ENCODE measurements around the gene DCUN1D5. TPM values are rescaled to one million over a fixed set of nuclear protein-coding genes. Genes with fewer than 3 reads are reported as not detected.

The DCUN1D5 gene
- total RNA-seq, 1 experiment from 2014 or later = 87.4 TPM

DNA sequence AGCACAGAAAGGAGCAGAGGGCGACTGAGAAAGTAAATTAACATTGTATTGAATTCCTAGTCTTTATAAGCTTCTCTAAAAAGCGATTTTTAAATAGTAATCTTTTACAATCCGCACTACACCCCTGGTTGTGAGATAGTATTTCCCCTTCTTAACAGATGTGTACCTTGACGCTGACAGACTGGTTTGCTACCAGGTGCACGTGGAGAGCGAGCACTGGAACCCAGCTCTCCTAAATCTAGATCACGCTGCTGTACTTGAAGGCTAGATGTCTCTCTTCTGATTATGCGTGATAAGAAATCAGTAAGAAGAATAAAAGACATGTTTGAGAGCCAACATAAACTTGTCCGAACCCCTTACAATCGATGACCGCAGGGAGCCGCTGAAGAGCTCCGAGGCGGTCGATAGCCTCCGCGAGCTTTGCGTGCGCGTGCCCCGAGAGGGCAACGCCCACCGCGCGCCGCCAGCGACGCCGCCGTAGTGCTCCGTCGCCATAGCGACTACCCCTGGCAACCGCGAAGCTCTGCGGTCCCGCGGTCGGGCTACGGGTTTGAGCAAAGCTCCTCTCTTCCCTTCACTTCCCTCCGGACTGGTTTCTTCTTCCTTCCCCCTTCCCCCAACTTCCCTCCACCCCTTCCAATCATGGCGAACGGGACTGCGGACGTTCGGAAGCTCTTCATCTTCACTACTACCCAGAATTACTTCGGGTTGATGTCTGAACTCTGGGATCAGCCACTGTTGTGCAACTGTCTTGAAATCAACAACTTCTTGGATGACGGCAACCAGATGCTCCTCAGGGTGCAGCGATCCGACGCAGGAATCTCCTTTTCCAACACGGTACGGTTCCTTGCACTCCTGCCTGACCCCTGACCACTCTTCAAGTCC, 17.2 kb upstream of the DCUN1D5 start, which contains the start of gene DYNC2H1:
TSS of gene DYNC2H1 (plus strand) at position 494 of the 885 bp plus-strand sequence. CDS start at position 643, 149 bp downstream.
- peak within 1 kb of the TSS; percentile 82 for H3K4me3 Mint-ChIP-seq (ENCODE audit: unreplicated experiment)
- CTCF ChIA-PET = interaction anchor here (0.6 to 2.5 kb wide), 12 partner anchors 10 to 492 kb away, joined by 3 to 44 read pairs (median 4); partner anchors contain the start of gene DCUN1D5
- H3K27me3 Mint-ChIP-seq (ENCODE audit: insufficient read depth, unreplicated experiment) = no peaks in the 10 kb centered on the region
- H3K27ac Mint-ChIP-seq (ENCODE audit: low read depth, unreplicated experiment) = peak within 1 kb of the TSS; percentile 95
- H3K4me1 Mint-ChIP-seq (ENCODE audit: insufficient read depth, unreplicated experiment) = peaks cover 13% of the 10 kb centered on the region
- intact Hi-C loops (cut with micrococcal nuclease) = loop anchor here (1.0 to 5.0 kb wide), 2 partner anchors 17 to 493 kb away; partner anchors contain the start of gene DCUN1D5
- H3K9me3 Mint-ChIP-seq (ENCODE audit: unreplicated experiment) = no peaks in the 10 kb centered on the region
- peak; percentile 87 for DNase-seq (ENCODE audit: unreplicated experiment)
- POLR2A ChIA-PET = interaction anchor here (0.6 to 15.9 kb wide), 18 partner anchors 10 to 260 kb away, joined by 3 to 300 read pairs (median 3); partner anchors contain the start of gene DCUN1D5
- peaks cover 5% of the 10 kb centered on the region for H3K36me3 Mint-ChIP-seq (ENCODE audit: insufficient read depth, unreplicated experiment)
- TF ChIP-seq, protein P1, sequence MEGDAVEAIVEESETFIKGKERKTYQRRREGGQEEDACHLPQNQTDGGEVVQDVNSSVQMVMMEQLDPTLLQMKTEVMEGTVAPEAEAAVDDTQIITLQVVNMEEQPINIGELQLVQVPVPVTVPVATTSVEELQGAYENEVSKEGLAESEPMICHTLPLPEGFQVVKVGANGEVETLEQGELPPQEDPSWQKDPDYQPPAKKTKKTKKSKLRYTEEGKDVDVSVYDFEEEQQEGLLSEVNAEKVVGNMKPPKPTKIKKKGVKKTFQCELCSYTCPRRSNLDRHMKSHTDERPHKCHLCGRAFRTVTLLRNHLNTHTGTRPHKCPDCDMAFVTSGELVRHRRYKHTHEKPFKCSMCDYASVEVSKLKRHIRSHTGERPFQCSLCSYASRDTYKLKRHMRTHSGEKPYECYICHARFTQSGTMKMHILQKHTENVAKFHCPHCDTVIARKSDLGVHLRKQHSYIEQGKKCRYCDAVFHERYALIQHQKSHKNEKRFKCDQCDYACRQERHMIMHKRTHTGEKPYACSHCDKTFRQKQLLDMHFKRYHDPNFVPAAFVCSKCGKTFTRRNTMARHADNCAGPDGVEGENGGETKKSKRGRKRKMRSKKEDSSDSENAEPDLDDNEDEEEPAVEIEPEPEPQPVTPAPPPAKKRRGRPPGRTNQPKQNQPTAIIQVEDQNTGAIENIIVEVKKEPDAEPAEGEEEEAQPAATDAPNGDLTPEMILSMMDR (IDR thresholded peaks at IDR 0.05; ENCODE audit: unreplicated experiment) = peak; percentile 29
- BruUV-seq (replicated peaks) = TSS peak; percentile 53

DNA sequence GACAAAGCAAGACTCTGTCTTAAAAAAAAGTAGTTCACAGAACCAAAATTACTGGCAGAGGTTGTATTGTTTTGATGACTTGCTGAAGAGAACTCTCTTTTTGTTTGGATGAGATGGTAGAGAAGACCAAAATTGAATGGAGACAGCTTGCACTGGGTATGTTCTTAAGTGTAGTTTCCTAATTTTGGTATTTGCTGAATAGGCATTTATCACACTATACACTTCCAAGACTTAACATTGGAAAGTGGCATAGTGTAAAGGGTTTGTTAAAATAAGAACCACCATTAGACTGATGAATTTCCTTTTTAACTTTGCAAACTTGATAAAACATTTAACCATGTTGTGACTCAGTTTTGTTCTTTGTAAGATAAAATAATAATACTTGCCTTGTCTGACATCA, 5.3 kb upstream of the DCUN1D5 start:
- Mint-ChIP-seq H3K4me1 (ENCODE audit: insufficient read depth, unreplicated experiment) (no peaks in the 10 kb centered on the region), H3K4me3 (ENCODE audit: unreplicated experiment) (no peak overlapping the region), H3K36me3 (ENCODE audit: insufficient read depth, unreplicated experiment) (no peaks in the 10 kb centered on the region), H3K27ac (ENCODE audit: low read depth, unreplicated experiment) (no peak overlapping the region), H3K27me3 (ENCODE audit: insufficient read depth, unreplicated experiment) (no peaks in the 10 kb centered on the region), H3K9me3 (ENCODE audit: unreplicated experiment) (no peaks in the 10 kb centered on the region)
- POLR2A ChIA-PET = interaction anchor here (4.2 kb wide), 1 partner anchor 11 kb away, joined by 26 read pairs; the partner anchor contains the start of gene DYNC2H1
- DNase-seq (ENCODE audit: unreplicated experiment) = no peak
- intact Hi-C loops (cut with micrococcal nuclease) = no loop called here
- no TSS peak for BruUV-seq (replicated peaks)
- CTCF ChIA-PET = interaction anchor here (3.2 kb wide), 1 partner anchor 11 kb away, joined by 14 read pairs; the partner anchor contains the start of gene DYNC2H1
- TF ChIP-seq, protein P1 (IDR thresholded peaks at IDR 0.05; ENCODE audit: unreplicated experiment) = no peak

DNA sequence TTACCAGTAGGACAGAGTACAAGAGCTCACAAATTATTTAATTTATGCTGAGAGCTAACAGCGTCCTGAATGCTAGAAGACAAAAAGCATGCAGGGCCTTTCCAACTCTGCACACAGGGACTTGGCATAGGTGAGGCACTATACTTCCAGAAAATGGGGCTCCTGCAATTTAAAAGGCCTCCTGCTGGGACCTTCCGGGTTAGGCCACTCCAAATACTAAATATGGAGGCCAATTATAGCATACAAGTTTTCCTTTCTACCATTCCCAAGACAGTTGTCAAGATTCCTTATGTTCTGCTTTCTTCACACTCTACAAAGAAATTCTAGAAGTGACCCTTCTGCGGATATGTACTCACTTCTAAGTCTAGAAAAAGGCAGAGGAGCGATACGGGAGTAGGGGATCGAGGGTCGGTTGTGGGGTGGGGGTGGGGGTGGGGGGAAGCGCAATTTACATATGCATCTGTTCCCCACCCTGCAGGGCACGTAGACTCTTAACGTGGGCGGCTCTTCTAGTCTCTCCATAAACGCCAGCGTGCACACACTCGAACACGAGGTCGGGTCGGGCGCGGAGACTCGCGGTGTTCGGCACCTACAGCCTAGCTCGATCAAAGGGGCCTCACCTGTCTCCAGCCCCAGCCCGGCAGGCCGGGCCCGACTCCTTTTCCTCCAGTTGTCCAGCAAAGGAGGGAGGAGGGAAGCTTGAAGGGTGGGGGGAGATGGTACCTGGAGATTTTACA, 728 bp downstream of the DCUN1D5 start:
- peaks cover 21% of the 10 kb centered on the region for H3K36me3 Mint-ChIP-seq (ENCODE audit: insufficient read depth, unreplicated experiment)
- H3K4me3 Mint-ChIP-seq (ENCODE audit: unreplicated experiment) = peak overlapping the region; percentile 79
- H3K27me3 Mint-ChIP-seq (ENCODE audit: insufficient read depth, unreplicated experiment) = no peaks in the 10 kb centered on the region
- no peaks in the 10 kb centered on the region for H3K9me3 Mint-ChIP-seq (ENCODE audit: unreplicated experiment)
- TF ChIP-seq, protein P1 (IDR thresholded peaks at IDR 0.05; ENCODE audit: unreplicated experiment) = no peak
- peaks cover 19% of the 10 kb centered on the region for H3K4me1 Mint-ChIP-seq (ENCODE audit: insufficient read depth, unreplicated experiment)
- no TSS peak for BruUV-seq (replicated peaks)
- peak overlapping the region; percentile 92 for H3K27ac Mint-ChIP-seq (ENCODE audit: low read depth, unreplicated experiment)
- intact Hi-C loops (cut with micrococcal nuclease) = no loop called here
- ChIA-PET POLR2A (interaction anchor here (0.7 to 8.2 kb wide), 10 partner anchors 8 to 1254 kb away, joined by 4 to 300 read pairs (median 6); partner anchors contain the start of gene DYNC2H1), CTCF (interaction anchor here (0.5 to 3.2 kb wide), 6 partner anchors 15 to 724 kb away, joined by 3 to 44 read pairs (median 6); partner anchors contain the start of gene DYNC2H1)
- DNase-seq (ENCODE audit: unreplicated experiment) = peak; percentile 57
